Measurements from ENCODE around the gene AFAP1. TPM values are rescaled to one million over a fixed set of nuclear protein-coding genes. Genes with fewer than 3 reads are reported as not detected.
A peak's percentile ranks its signal among the peaks of the same experiment; 100 is the strongest.

AFAP1 gene
- total RNA-seq, 1 donor from 2014 or later, result 6.7 TPM

DNA sequence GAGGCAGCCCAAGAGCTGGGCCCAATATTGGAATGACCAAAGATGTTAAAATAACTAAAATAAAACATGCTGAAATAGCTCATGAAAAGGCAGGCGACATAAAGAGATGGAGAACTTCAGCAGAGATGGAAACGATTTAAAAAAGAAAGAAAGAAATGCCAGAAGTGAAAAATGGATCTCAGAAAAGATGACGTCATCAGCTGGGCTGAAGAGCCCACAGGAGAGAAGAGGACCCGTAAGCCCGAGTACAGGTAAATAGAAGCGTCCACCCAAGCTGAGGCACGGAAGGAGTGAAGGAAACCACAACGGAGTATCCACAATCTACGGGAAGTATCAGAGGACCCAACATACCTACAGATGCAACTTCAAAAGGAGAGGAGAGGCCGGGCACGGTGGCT, 112.8 kb downstream of the AFAP1 start:
- H3K4me3 Mint-ChIP-seq, result no peak overlapping the region
- H3K27ac Mint-ChIP-seq, result no peak overlapping the region

DNA sequence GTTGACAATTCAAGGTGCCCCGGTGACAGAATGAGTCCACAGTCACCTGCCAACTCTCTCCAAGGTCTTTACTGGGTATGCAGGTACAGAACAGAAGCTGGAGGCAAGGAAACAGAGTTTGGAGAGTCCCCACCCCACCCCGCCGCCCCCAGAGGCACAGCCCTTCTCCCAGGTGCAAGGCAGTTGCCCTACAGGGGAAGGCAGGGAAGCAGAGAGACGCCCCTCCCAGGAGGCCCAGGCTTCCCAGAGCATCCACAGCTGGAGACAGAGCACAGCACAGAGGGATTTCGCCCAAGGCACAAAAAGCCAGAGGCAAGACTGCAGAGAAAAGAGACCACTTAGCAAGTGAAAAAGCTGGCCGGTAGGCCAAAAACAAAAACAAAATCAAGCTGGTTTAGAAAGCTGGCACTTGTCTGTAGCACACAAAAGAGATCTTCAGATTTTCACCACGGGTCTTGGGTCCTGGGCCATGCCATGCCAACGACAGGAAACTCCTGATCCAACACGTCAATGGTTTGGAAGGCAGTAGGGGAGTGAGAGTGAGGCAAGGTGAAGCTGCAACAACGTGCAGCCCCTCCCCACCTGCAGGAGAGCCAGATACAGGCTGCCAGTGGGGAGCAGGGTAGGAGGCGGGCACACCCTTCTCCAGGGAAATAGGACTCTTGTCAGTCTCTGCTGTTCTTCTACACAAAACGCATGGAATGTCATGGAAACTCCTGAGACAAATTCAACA, 113.3 kb downstream of the AFAP1 start:
- no peaks in the 10 kb centered on the region for H3K27me3 ChIP-seq
- no peaks in the 10 kb centered on the region for H4K20me1 ChIP-seq (ENCODE audit: low read depth)
- H3K4me2 ChIP-seq, result peak overlapping the region; percentile 20
- TF ChIP-seq CTCF (IDR thresholded peaks at IDR 0.05) (no peak), EZH2 (IDR thresholded peaks at IDR 0.05) (no peak), EZH2phosphoT487 (IDR thresholded peaks at IDR 0.05) (no peak)
- no peaks in the 10 kb centered on the region for H3K9me3 Mint-ChIP-seq
- H3K36me3 Mint-ChIP-seq, result peaks cover 16% of the 10 kb centered on the region
- no peak overlapping the region for H3K4me3 ChIP-seq
- no peak overlapping the region for H3K27ac ChIP-seq
- H3K27me3 Mint-ChIP-seq (ENCODE audit: insufficient read depth, low read depth), result no peaks in the 10 kb centered on the region
- H3K9me3 ChIP-seq (ENCODE audit: low read depth), result no peaks in the 10 kb centered on the region
- no peak overlapping the region for H3K9ac ChIP-seq
- H3K27ac Mint-ChIP-seq, result no peak overlapping the region
- peaks cover 16% of the 10 kb centered on the region for H3F3A ChIP-seq (ENCODE audit: low read depth)
- H3K79me2 ChIP-seq (ENCODE audit: low read depth), result no peaks in the 10 kb centered on the region
- peaks cover 32% of the 10 kb centered on the region for H3K4me1 Mint-ChIP-seq
- no peak for DNase-seq (ENCODE audit: low spot score)
- peaks cover 26% of the 10 kb centered on the region for H3K4me1 ChIP-seq
- H3K4me3 Mint-ChIP-seq, result no peak overlapping the region
- no peak overlapping the region for H2AFZ ChIP-seq (replicated peaks)
- no peaks in the 10 kb centered on the region for H3K36me3 ChIP-seq

More for the DNA sequence above, 112.8 kb downstream of the AFAP1 start:
- H3K27ac ChIP-seq, result no peak overlapping the region
- H4K20me1 ChIP-seq (ENCODE audit: low read depth), result no peaks in the 10 kb centered on the region
- H3K9me3 Mint-ChIP-seq, result no peaks in the 10 kb centered on the region
- TF ChIP-seq CTCF (IDR thresholded peaks at IDR 0.05), result no peak
- TF ChIP-seq EZH2phosphoT487 (IDR thresholded peaks at IDR 0.05), result no peak
- no peak for TF ChIP-seq EZH2 (IDR thresholded peaks at IDR 0.05)
- H3K4me1 ChIP-seq, result peaks cover 26% of the 10 kb centered on the region
- no peak for DNase-seq (ENCODE audit: low spot score)
- H2AFZ ChIP-seq (replicated peaks), result no peak overlapping the region
- peaks cover 32% of the 10 kb centered on the region for H3K4me1 Mint-ChIP-seq
- no peaks in the 10 kb centered on the region for H3K79me2 ChIP-seq (ENCODE audit: low read depth)
- H3K27me3 Mint-ChIP-seq (ENCODE audit: insufficient read depth, low read depth), result no peaks in the 10 kb centered on the region
- no peak overlapping the region for H3K4me3 ChIP-seq
- H3K27me3 ChIP-seq, result no peaks in the 10 kb centered on the region
- no peaks in the 10 kb centered on the region for H3K36me3 ChIP-seq
- H3K36me3 Mint-ChIP-seq, result peaks cover 17% of the 10 kb centered on the region
- peaks cover 16% of the 10 kb centered on the region for H3F3A ChIP-seq (ENCODE audit: low read depth)
- H3K4me2 ChIP-seq, result no peak overlapping the region
- H3K9me3 ChIP-seq (ENCODE audit: low read depth), result no peaks in the 10 kb centered on the region
- no peak overlapping the region for H3K9ac ChIP-seq

GRCh38 chr4:7824218-7824617, 115.4 kb downstream of the AFAP1 start:
- Histone ChIP-seq H3K4me3 (no peak overlapping the region), H4K20me1 (ENCODE audit: low read depth) (no peaks in the 10 kb centered on the region), H3K4me2 (no peak overlapping the region), H3K9me3 (ENCODE audit: low read depth) (no peaks in the 10 kb centered on the region), H3K9ac (no peak overlapping the region), H3K27me3 (no peaks in the 10 kb centered on the region), H3K4me1 (peaks cover 26% of the 10 kb centered on the region), H3K27ac (no peak overlapping the region), H3K36me3 (no peaks in the 10 kb centered on the region), H2AFZ (replicated peaks) (no peak overlapping the region), H3F3A (ENCODE audit: low read depth) (peaks cover 16% of the 10 kb centered on the region), H3K79me2 (ENCODE audit: low read depth) (no peaks in the 10 kb centered on the region)
- no peak overlapping the region for H3K27ac Mint-ChIP-seq
- peaks cover 14% of the 10 kb centered on the region for H3K36me3 Mint-ChIP-seq
- no peak for TF ChIP-seq EZH2phosphoT487 (IDR thresholded peaks at IDR 0.05)
- no peaks in the 10 kb centered on the region for H3K27me3 Mint-ChIP-seq (ENCODE audit: insufficient read depth, low read depth)
- no peak for DNase-seq (ENCODE audit: low spot score)
- peaks cover 33% of the 10 kb centered on the region for H3K4me1 Mint-ChIP-seq
- H3K9me3 Mint-ChIP-seq, result no peaks in the 10 kb centered on the region
- no peak overlapping the region for H3K4me3 Mint-ChIP-seq

DNA sequence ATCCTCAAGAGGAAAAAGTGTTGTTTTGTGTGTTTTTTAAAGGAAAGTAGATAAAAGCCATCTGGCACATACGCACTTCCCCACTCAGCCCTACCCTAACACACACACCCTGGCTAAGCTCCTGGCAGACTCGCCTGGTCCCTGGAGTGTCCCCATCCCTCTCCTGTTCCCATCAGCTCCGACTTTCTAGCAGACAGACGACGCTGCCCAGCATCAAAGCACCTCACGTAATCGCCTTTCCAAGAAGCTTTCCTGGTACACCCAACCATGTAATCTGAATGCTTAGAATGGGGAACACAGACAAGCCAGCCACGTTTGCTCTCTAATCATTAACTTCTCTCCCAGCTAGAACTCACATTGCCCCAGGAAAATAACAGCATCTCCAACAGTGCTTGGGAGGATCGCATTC, 116.2 kb downstream of the AFAP1 start:
- TF ChIP-seq EZH2phosphoT487 (IDR thresholded peaks at IDR 0.05) (no peak), CTCF (IDR thresholded peaks at IDR 0.05) (no peak), EZH2 (IDR thresholded peaks at IDR 0.05) (no peak)
- H3K27me3 ChIP-seq, result no peaks in the 10 kb centered on the region
- H3K9ac ChIP-seq, result no peak overlapping the region
- no peaks in the 10 kb centered on the region for H3K79me2 ChIP-seq (ENCODE audit: low read depth)
- H2AFZ ChIP-seq (replicated peaks), result no peak overlapping the region
- H3F3A ChIP-seq (ENCODE audit: low read depth), result peaks cover 13% of the 10 kb centered on the region
- peaks cover 23% of the 10 kb centered on the region for H3K4me1 ChIP-seq
- no peak overlapping the region for H3K4me2 ChIP-seq
- no peak overlapping the region for H3K27ac ChIP-seq
- Mint-ChIP-seq H3K36me3 (peaks cover 10% of the 10 kb centered on the region), H3K9me3 (no peaks in the 10 kb centered on the region), H3K4me3 (no peak overlapping the region), H3K27me3 (ENCODE audit: insufficient read depth, low read depth) (no peaks in the 10 kb centered on the region), H3K4me1 (peaks cover 34% of the 10 kb centered on the region), H3K27ac (peak overlapping the region; percentile 23)
- no peaks in the 10 kb centered on the region for H3K36me3 ChIP-seq
- H4K20me1 ChIP-seq (ENCODE audit: low read depth), result no peaks in the 10 kb centered on the region
- H3K4me3 ChIP-seq, result no peak overlapping the region
- no peak for DNase-seq (ENCODE audit: low spot score)
- H3K9me3 ChIP-seq (ENCODE audit: low read depth), result no peaks in the 10 kb centered on the region

All from neural progenitor cell (in vitro differentiated cells).